Keratinocyte (primary cell): ENCODE measurements around the gene CCDC89.

Experiments used
- EZH2 ChIP-seq: IDR thresholded peaks from one replicate; pipeline ENCODE4 v1.6.1; 2012; ENCODE audit warnings: inconsistent platforms, mild to moderate bottlenecking, low read length, moderate library complexity
- TF ChIP-seq, protein P1 (sequence below), 3 experiments: IDR thresholded peaks in 1 of 3; conservative IDR thresholded peaks in 1 of 3; optimal IDR thresholded peaks in 1 of 3; 2 replicates in 2 of 3; 3 replicates in 1 of 3; pipeline versions ENCODE3 to v1.5.1; 2011; ENCODE audit warnings: low read length in 3 of 3, mild to moderate bottlenecking in 3 of 3, moderate library complexity in 2 of 3, control low read depth in 1 of 3, inconsistent platforms in 1 of 3; ENCODE audit not compliant: insufficient read depth in 2 of 3; ENCODE audit errors: extremely low read depth in 1 of 3

- TF ChIP-seq, protein P1, sequence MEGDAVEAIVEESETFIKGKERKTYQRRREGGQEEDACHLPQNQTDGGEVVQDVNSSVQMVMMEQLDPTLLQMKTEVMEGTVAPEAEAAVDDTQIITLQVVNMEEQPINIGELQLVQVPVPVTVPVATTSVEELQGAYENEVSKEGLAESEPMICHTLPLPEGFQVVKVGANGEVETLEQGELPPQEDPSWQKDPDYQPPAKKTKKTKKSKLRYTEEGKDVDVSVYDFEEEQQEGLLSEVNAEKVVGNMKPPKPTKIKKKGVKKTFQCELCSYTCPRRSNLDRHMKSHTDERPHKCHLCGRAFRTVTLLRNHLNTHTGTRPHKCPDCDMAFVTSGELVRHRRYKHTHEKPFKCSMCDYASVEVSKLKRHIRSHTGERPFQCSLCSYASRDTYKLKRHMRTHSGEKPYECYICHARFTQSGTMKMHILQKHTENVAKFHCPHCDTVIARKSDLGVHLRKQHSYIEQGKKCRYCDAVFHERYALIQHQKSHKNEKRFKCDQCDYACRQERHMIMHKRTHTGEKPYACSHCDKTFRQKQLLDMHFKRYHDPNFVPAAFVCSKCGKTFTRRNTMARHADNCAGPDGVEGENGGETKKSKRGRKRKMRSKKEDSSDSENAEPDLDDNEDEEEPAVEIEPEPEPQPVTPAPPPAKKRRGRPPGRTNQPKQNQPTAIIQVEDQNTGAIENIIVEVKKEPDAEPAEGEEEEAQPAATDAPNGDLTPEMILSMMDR (optimal IDR thresholded peaks at IDR 0.05 in 1 of 3, IDR thresholded peaks at IDR 0.05 in 1 of 3, conservative IDR thresholded peaks at IDR 0.05 in 1 of 3; ENCODE audit: extremely low read depth in 1 of 3, insufficient read depth in 2 of 3, low read length in 3 of 3), result no peak
- no peak for TF ChIP-seq EZH2
Observed at GRCh38 chr11:85680897-85681296, 5.1 kb downstream of the CCDC89 start.
